IPS-15b (cell line): Measurements from ENCODE around the gene PLEKHF1.

Experiments
- H3K27me3 ChIP-seq: one replicate; pipeline ENCODE4 v1.6.1; 2013; ENCODE audit warnings: low read length; ENCODE audit not compliant: control insufficient read depth, insufficient read depth
- H3K36me3 ChIP-seq: one replicate; pipeline ENCODE4 v1.6.1; 2013; ENCODE audit warnings: low read length; ENCODE audit not compliant: control insufficient read depth, insufficient read depth
- H3K4me1 ChIP-seq: one replicate; pipeline ENCODE4 v1.6.1; 2013; ENCODE audit warnings: mild to moderate bottlenecking, low read length; ENCODE audit not compliant: control insufficient read depth, insufficient read depth
- H3K4me3 ChIP-seq: one replicate; pipeline ENCODE4 v1.5.1; 2013; ENCODE audit warnings: low read depth, low read length
- H3K9ac ChIP-seq: one replicate; pipeline ENCODE4 v1.6.1; 2013; ENCODE audit warnings: low read depth, mild to moderate bottlenecking, low read length
- H3K9me3 ChIP-seq: one replicate; pipeline ENCODE4 v1.6.1; 2013; ENCODE audit warnings: mild to moderate bottlenecking, low read length; ENCODE audit not compliant: control insufficient read depth, insufficient read depth

The PLEKHF1 gene

GRCh38 chr19:29676586-29676985 is 11.3 kb downstream of the PLEKHF1 start:
- peaks cover 20% of the 10 kb centered on the region for H3K36me3 ChIP-seq
- H3K27me3 ChIP-seq, result no peaks in the 10 kb centered on the region
- H3K4me1 ChIP-seq, result no peaks in the 10 kb centered on the region
- H3K9me3 ChIP-seq, result no peaks in the 10 kb centered on the region
- H3K4me3 ChIP-seq, result no peak overlapping the region
- no peak overlapping the region for H3K9ac ChIP-seq

DNA sequence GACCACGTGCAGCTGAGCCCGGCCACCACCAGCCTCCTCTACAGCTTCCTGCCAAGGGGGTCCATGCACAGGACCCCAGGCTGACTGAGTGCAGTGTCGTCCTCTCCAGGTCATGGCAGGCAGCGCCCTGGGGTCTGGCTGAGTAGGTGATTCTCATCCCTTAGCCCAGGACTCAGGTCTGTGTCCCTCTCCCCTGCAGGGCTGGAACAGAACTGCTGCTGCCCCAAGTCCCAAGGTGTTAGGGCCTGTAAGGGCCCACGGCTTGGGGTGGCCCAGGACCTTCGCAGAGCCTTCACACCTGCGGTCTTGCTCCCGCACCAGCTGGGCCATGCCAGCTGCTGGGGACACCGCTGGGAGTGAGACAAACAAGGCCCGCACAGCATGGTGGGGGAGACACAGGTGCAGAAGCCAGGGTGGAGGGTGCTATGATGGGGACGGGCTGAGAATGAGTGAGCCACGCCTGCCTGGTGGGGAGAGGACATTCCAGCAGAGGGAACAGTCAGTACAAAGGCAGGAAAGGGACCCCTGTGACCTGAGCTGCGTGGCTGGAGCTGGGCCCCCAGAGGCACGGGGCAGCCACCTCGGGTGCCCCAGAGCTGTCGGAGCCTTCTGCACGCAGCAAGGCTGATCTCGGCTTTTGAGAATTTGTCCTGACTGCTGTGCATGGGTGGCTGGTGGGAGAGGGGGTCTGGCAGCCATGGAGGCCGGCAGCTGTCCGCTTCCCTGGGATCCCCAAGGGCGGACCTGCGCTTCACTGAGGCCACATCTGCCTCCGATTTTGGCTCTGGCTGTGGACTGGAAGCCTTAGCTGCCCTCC is 11.9 kb downstream of the PLEKHF1 start:
- H3K4me1 ChIP-seq, result no peaks in the 10 kb centered on the region
- H3K4me3 ChIP-seq, result no peak overlapping the region
- H3K27me3 ChIP-seq, result no peaks in the 10 kb centered on the region
- no peak overlapping the region for H3K9ac ChIP-seq
- no peaks in the 10 kb centered on the region for H3K9me3 ChIP-seq
- H3K36me3 ChIP-seq, result peaks cover 20% of the 10 kb centered on the region

GRCh38 chr19:29678484-29679106 is 13.3 kb downstream of the PLEKHF1 start:
- H3K4me3 ChIP-seq, result no peak overlapping the region
- no peaks in the 10 kb centered on the region for H3K9me3 ChIP-seq
- peaks cover 19% of the 10 kb centered on the region for H3K36me3 ChIP-seq
- H3K4me1 ChIP-seq, result peaks cover 2% of the 10 kb centered on the region
- no peaks in the 10 kb centered on the region for H3K27me3 ChIP-seq
- H3K9ac ChIP-seq, result no peak overlapping the region

DNA sequence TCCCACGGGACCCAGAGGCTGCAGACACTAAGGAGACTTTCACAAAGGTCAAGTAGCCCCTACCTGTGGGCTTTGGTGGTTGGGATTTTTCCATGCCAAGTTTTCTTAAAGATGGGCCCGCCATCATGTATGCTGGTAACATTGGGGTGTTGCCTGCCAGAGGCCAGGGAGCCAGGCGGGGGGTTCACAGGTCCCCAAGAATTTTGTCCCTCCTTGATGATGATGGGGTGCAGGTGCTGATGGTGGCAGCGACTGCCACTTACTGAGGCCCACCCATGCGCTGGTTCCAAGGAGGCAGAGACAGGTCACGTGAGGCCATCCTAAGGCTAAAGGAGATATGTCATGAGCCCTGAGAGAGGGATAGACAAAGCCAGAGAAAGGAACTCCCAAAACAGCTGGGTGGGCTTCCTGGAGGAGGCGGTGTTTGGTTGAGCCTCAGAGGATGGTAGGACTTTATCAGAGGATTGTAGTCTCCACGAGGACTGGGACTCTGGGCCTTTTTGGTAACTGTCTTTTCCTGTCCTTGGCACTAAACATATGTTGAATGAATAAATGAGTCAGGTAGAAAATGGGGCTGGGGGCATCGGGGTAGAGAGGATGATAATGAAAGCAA is 14.4 kb downstream of the PLEKHF1 start:
- Histone ChIP-seq H3K4me1 (peaks cover 2% of the 10 kb centered on the region), H3K27me3 (no peaks in the 10 kb centered on the region), H3K9ac (no peak overlapping the region), H3K9me3 (no peaks in the 10 kb centered on the region), H3K36me3 (peaks cover 9% of the 10 kb centered on the region), H3K4me3 (no peak overlapping the region)

DNA sequence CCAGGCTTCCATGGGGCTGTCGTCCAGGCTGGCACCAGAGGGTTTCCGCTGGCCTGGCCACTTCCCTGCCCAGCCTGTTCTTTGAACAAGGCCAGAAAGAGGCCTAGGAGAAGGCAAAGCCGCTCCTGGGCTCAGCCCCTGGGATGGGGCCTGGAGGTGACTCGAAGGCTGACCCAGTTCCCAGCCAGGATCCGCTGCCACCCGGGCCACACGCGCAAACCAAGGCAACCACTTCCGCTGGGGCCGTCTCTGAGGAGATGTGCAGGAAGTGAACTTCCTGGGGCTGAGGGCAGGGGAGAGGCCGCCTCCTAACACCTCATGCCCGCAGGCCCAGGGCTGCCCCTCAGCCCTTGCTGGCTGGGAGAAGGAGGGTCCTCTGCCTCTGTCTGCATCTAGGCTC is 15.2 kb downstream of the PLEKHF1 start:
- peaks cover 2% of the 10 kb centered on the region for H3K4me1 ChIP-seq
- H3K27me3 ChIP-seq, result no peaks in the 10 kb centered on the region
- H3K4me3 ChIP-seq, result no peak overlapping the region
- H3K9ac ChIP-seq, result no peak overlapping the region
- H3K9me3 ChIP-seq, result no peaks in the 10 kb centered on the region
- H3K36me3 ChIP-seq, result peaks cover 2% of the 10 kb centered on the region

DNA sequence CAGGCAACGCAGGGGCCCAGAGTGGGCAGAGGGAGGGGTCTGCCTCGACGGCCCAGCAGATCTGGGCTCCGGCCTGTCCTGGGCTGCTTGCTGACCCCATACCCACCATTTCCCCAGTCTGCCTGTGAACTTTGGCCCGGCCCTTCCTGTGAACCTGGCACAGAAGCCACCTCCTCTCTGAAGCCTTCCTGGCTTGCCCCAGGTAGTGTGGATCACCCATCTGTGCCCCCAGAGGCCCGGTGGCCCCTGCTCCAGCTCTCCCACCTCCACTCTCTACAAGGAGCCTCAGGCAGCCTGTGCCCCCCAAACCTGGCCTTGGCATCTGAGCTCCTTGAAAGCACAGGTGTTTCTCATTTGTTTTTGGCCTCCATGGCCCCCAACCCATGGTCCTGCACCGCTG is 15.7 kb downstream of the PLEKHF1 start:
- Histone ChIP-seq H3K9me3 (no peaks in the 10 kb centered on the region), H3K4me1 (peaks cover 2% of the 10 kb centered on the region), H3K27me3 (no peaks in the 10 kb centered on the region), H3K36me3 (no peaks in the 10 kb centered on the region), H3K9ac (no peak overlapping the region), H3K4me3 (no peak overlapping the region)

GRCh38 chr19:29681422-29682235 is 16.4 kb downstream of the PLEKHF1 start:
- H3K36me3 ChIP-seq, result no peaks in the 10 kb centered on the region
- H3K4me1 ChIP-seq, result peaks cover 2% of the 10 kb centered on the region
- H3K9ac ChIP-seq, result no peak overlapping the region
- H3K4me3 ChIP-seq, result no peak overlapping the region
- H3K27me3 ChIP-seq, result no peaks in the 10 kb centered on the region
- H3K9me3 ChIP-seq, result no peaks in the 10 kb centered on the region

DNA sequence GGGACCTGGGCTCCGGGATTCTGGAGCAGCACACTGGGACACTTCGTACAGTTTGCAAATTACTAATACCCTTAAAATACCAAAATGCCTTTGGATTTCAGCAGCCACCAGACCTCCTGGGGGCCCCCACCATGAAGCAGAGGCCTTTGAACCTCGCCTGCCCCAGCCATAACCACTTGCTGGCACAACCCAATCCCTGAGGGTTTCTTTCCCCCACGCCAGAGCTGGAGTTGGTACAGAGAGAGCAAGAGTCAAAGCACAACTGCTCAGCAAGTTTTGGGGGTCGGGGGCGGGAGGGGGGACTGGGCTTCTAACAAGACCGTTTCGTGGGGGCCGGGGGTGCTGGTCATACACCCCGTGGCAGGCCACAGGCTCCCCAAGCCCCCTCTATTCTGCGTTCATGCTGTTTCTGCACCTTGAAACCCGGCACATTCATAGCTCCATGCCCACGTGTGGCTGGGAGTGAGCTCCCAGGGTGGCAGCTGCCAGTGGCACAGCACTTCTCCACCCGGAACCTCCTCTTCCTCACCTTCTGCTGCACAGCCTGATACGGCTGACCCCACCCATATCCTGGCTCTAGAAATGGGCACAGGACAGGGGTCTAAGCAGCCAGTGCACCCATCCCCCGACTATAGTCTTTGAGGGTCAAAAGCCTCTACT is 17.1 kb downstream of the PLEKHF1 start:
- Histone ChIP-seq H3K9ac (no peak overlapping the region), H3K4me3 (no peak overlapping the region), H3K36me3 (no peaks in the 10 kb centered on the region), H3K4me1 (peaks cover 2% of the 10 kb centered on the region), H3K27me3 (no peaks in the 10 kb centered on the region), H3K9me3 (no peaks in the 10 kb centered on the region)

DNA sequence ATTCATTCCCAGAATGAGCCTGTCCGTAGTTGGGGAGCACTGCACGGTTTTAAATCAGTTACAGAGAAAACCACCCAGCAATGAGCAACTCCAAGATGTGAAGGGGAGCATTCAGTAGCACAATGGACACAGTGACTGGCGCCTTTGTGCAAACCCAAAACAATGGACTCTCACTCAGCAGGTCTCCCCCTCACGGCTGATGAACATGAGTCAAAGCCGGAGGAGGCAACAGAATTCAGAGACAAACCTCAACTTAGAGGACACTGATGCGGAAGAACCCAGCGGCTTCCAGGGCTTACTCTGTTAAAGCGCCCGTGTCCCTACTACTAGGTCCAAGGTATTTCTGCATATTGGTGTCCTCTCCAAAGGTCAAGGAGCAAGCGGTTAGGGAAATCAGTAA is 17.7 kb downstream of the PLEKHF1 start:
- H3K9ac ChIP-seq, result no peak overlapping the region
- peaks cover 2% of the 10 kb centered on the region for H3K4me1 ChIP-seq
- H3K36me3 ChIP-seq, result no peaks in the 10 kb centered on the region
- H3K27me3 ChIP-seq, result no peaks in the 10 kb centered on the region
- no peaks in the 10 kb centered on the region for H3K9me3 ChIP-seq
- no peak overlapping the region for H3K4me3 ChIP-seq

DNA sequence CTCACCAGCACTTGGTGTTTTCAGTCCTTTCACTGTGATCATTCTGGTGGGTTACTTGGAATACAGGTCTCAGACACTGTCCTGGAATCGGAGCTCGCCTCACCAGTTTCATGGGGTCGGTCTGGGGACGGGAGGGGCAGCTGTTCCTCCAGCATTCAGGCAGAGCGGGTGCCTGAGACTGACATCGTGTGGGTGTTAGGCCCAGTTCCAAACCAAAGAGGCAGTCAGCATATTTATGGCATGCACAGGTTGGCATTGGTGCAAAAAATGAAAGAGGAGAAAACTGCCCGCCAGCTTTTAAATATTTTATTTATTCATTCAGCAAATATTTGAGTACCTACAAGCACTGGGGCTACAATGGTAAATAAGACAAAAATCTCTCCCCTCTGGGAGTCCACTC is 20.1 kb downstream of the PLEKHF1 start:
- no peak overlapping the region for H3K4me3 ChIP-seq
- no peak overlapping the region for H3K9ac ChIP-seq
- no peaks in the 10 kb centered on the region for H3K36me3 ChIP-seq
- no peaks in the 10 kb centered on the region for H3K27me3 ChIP-seq
- H3K9me3 ChIP-seq, result no peaks in the 10 kb centered on the region
- peaks cover 2% of the 10 kb centered on the region for H3K4me1 ChIP-seq

GRCh38 chr19:29686285-29686805 is 21.1 kb downstream of the PLEKHF1 start:
- no peak overlapping the region for H3K9ac ChIP-seq
- H3K27me3 ChIP-seq, result no peaks in the 10 kb centered on the region
- no peaks in the 10 kb centered on the region for H3K36me3 ChIP-seq
- H3K4me3 ChIP-seq, result no peak overlapping the region
- no peaks in the 10 kb centered on the region for H3K9me3 ChIP-seq
- H3K4me1 ChIP-seq, result peaks cover 2% of the 10 kb centered on the region
